Parathyroid adenoma (tissue), 2 donors: Measurements from ENCODE around the gene ZMAT1.

Source experiments
- H2AFZ ChIP-seq: fragments of 300-600 bp; sonication (generic); one replicate; pipeline ENCODE4 v1.7.0; 2017; ENCODE audit warnings: antibody characterized with exemption, mild to moderate bottlenecking
- H3K27ac ChIP-seq: fragments of 300-600 bp; sonication (generic); one replicate; pipeline ENCODE4 v1.7.0; 2017
- H3K27me3 ChIP-seq: fragments of 300-600 bp; sonication (generic); one replicate; pipeline ENCODE4 v1.7.0; 2017; ENCODE audit warnings: low read length; ENCODE audit not compliant: control insufficient read depth, insufficient read depth
- H3K36me3 ChIP-seq: fragments of 300-600 bp; sonication (generic); one replicate; pipeline ENCODE4 v1.7.0; 2017; ENCODE audit warnings: low read length; ENCODE audit not compliant: control insufficient read depth, insufficient read depth
- H3K4me1 ChIP-seq: fragments of 300-600 bp; sonication (generic); one replicate; pipeline ENCODE4 v1.7.0; 2017; ENCODE audit warnings: control low read depth
- H3K4me2 ChIP-seq: fragments of 300-600 bp; sonication (generic); one replicate; pipeline ENCODE4 v1.7.0; 2017; ENCODE audit warnings: low read length
- H3K4me3 ChIP-seq: fragments of 300-600 bp; sonication (generic); one replicate; pipeline ENCODE4 v1.7.0; 2017; ENCODE audit warnings: low read depth, low read length
- H3K79me2 ChIP-seq: fragments of 300-600 bp; sonication (generic); one replicate; pipeline ENCODE4 v1.7.0; 2017; ENCODE audit warnings: control low read depth
- H3K9ac ChIP-seq: fragments of 300-600 bp; sonication (generic); one replicate; pipeline ENCODE4 v1.7.0; 2017; ENCODE audit warnings: mild to moderate bottlenecking
- H3K9me3 ChIP-seq: fragments of 300-600 bp; sonication (generic); one replicate; pipeline ENCODE4 v1.7.0; 2017; ENCODE audit warnings: low read length; ENCODE audit not compliant: control insufficient read depth
- CTCF ChIP-seq: fragments of 300-600 bp; sonication (generic); IDR thresholded peaks from one replicate; pipeline ENCODE4 v1.7.0; 2017; ENCODE audit warnings: antibody characterized with exemption, mild to moderate bottlenecking
- donor health status: primary hyperparathyroidism.

Gene ZMAT1

GRCh38 chrX:101925733-101926132 is 6.1 kb downstream of the ZMAT1 start:
- Histone ChIP-seq H3K9ac (no peak overlapping the region), H3K9me3 (no peaks in the 10 kb centered on the region), H3K27ac (no peak overlapping the region), H3K4me1 (no peaks in the 10 kb centered on the region), H3K4me3 (no peak overlapping the region), H3K79me2 (no peaks in the 10 kb centered on the region), H3K4me2 (no peak overlapping the region), H2AFZ (no peak overlapping the region), H3K27me3 (no peaks in the 10 kb centered on the region), H3K36me3 (no peaks in the 10 kb centered on the region)
- no peak for TF ChIP-seq CTCF

- Histone ChIP-seq H3K4me3 (no peak overlapping the region), H3K4me1 (no peaks in the 10 kb centered on the region), H3K9me3 (no peaks in the 10 kb centered on the region), H3K27me3 (no peaks in the 10 kb centered on the region), H3K36me3 (no peaks in the 10 kb centered on the region), H3K27ac (no peak overlapping the region), H3K79me2 (no peaks in the 10 kb centered on the region), H3K4me2 (no peak overlapping the region), H3K9ac (no peak overlapping the region), H2AFZ (no peak overlapping the region)
- no peak for TF ChIP-seq CTCF
Observed at GRCh38 chrX:101918751-101919150, 13.1 kb downstream of the ZMAT1 start.

- Histone ChIP-seq H3K4me2 (no peak overlapping the region), H3K9me3 (no peaks in the 10 kb centered on the region), H3K4me3 (no peak overlapping the region), H3K36me3 (no peaks in the 10 kb centered on the region), H3K9ac (no peak overlapping the region), H3K79me2 (peaks cover 7% of the 10 kb centered on the region), H3K27ac (no peak overlapping the region), H3K27me3 (no peaks in the 10 kb centered on the region), H2AFZ (no peak overlapping the region), H3K4me1 (no peaks in the 10 kb centered on the region)
- TF ChIP-seq CTCF: no peak
Observed at GRCh38 chrX:101906136-101906796, 25.6 kb downstream of the ZMAT1 start.

GRCh38 chrX:101904996-101905395 is 26.8 kb downstream of the ZMAT1 start:
- Histone ChIP-seq H3K9ac (no peak overlapping the region), H3K4me1 (no peaks in the 10 kb centered on the region), H3K79me2 (peaks cover 7% of the 10 kb centered on the region), H3K36me3 (no peaks in the 10 kb centered on the region), H2AFZ (no peak overlapping the region), H3K4me3 (no peak overlapping the region), H3K27me3 (no peaks in the 10 kb centered on the region), H3K27ac (no peak overlapping the region), H3K4me2 (no peak overlapping the region), H3K9me3 (no peaks in the 10 kb centered on the region)
- TF ChIP-seq CTCF: no peak
